GM21786 (cell line): ENCODE data around the gene ABCA12.
"Not testable (repeated sequence)": the region's sequence is repeated elsewhere in the genome, so short reads cannot be mapped to it uniquely, and the experiment has no call there.

Experiments
- ATAC-seq: cut with Tn5 transposase; IDR thresholded peaks from one replicate; pipeline ENCODE4 v1.9.1; 2021; ENCODE audit not compliant: unreplicated experiment

ABCA12 gene, protein sequence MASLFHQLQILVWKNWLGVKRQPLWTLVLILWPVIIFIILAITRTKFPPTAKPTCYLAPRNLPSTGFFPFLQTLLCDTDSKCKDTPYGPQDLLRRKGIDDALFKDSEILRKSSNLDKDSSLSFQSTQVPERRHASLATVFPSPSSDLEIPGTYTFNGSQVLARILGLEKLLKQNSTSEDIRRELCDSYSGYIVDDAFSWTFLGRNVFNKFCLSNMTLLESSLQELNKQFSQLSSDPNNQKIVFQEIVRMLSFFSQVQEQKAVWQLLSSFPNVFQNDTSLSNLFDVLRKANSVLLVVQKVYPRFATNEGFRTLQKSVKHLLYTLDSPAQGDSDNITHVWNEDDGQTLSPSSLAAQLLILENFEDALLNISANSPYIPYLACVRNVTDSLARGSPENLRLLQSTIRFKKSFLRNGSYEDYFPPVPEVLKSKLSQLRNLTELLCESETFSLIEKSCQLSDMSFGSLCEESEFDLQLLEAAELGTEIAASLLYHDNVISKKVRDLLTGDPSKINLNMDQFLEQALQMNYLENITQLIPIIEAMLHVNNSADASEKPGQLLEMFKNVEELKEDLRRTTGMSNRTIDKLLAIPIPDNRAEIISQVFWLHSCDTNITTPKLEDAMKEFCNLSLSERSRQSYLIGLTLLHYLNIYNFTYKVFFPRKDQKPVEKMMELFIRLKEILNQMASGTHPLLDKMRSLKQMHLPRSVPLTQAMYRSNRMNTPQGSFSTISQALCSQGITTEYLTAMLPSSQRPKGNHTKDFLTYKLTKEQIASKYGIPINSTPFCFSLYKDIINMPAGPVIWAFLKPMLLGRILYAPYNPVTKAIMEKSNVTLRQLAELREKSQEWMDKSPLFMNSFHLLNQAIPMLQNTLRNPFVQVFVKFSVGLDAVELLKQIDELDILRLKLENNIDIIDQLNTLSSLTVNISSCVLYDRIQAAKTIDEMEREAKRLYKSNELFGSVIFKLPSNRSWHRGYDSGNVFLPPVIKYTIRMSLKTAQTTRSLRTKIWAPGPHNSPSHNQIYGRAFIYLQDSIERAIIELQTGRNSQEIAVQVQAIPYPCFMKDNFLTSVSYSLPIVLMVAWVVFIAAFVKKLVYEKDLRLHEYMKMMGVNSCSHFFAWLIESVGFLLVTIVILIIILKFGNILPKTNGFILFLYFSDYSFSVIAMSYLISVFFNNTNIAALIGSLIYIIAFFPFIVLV (N-terminal part only)

DNA sequence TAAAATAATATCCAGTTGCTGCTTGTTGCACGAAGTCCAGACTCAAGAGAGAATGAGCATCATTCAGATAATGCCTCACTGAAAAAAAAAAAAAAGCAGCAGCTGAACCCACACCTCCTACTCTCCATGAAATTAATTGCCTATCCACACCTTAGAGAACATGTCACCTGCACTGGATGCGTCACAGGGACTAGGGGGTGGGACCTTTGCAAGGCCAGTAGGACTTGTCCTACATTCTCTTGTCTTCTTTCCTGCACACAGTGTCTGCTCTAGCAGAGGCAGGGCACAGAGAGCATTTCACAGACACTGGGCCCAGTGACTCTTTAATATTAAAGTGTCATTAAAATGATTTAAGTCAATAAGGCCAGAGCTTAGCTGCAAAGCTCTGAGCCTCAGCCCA lies at the start of gene ABCA12:
Gene ABCA12, minus strand, starts transcription at position 148 of the 400 bp plus-strand sequence. CDS start 418 bp downstream, outside the sequence.
- no peak for ATAC-seq

- ATAC-seq: no peak
These were observed 49.7 kb upstream of the ABCA12 start for GRCh38 chr2:215188078-215188477.

- no peak for ATAC-seq
These were observed 47.6 kb upstream of the ABCA12 start for GRCh38 chr2:215186021-215186420.

- no peak for ATAC-seq
These were observed 39.7 kb upstream of the ABCA12 start for GRCh38 chr2:215178121-215178520.

GRCh38 chr2:215171796-215172195 lies 33.4 kb upstream of the ABCA12 start:
- ATAC-seq: no peak

GRCh38 chr2:215171151-215171550 lies 32.7 kb upstream of the ABCA12 start:
- ATAC-seq: peak; percentile 77

- not testable (repeated sequence) for ATAC-seq
These were observed 28.1 kb upstream of the ABCA12 start for GRCh38 chr2:215166505-215166904.

DNA sequence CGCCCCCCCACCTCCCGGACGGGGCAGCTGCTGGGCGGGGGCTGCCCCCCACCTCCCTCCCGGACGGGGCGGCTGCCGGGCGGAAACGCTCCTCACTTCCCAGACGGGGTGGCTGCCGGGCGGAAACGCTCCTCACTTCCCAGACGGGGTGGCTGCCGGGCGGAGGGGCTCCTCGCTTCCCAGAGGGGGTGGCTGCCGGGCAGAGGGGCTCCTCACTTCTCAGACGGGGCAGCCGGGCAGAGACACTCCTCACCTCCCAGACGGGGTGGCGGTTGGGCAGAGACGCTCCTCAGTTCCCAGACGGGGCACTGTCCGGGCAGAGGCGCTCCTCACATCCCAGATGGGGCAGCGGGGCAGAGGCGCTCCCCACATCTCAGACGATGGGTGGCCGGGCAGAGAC lies 24.9 kb upstream of the ABCA12 start:
- not testable (repeated sequence) for ATAC-seq

GRCh38 chr2:215161301-215161829 lies 22.9 kb upstream of the ABCA12 start:
- ATAC-seq: no peak

DNA sequence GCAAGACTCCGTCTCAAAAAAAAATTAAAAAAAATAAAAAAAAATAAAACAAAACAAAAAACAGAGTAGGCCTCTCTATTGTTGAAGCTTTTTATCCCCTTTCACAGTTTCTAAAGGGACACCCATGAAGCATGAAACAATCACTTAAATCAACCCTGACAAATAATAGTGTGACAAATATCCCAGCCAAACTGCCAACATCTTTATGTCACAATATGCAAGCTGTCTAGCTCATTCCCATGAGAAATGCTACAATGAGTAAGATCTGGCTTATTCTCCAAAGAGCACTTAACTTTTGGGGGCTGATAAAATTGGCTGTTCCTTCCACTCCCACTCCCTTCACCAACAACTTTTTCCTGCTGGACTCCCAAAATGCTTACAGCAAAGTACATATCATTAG lies 21.7 kb upstream of the ABCA12 start:
- no peak for ATAC-seq

- ATAC-seq: no peak
These were observed 18.0 kb upstream of the ABCA12 start for GRCh38 chr2:215156453-215156852.

DNA sequence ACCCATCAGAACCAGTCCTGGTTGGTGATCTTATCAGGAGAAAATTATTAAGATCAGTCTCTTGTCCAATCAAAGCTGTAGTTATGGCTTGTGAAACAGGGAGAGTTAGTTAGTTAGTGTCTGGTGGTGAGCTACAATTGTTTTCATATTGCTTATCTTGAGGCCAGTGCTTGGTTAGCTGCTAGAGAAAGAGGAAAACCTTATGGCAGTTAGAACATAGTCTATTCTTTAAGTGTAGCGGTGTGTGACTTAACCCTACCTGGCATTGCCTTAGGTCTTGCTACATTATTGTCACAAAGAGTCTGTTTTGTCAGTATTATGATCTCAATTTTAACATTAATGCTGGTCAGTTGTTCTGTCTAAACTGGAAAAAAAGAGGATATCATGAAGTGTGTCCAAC lies 11.5 kb upstream of the ABCA12 start:
- no peak for ATAC-seq

DNA sequence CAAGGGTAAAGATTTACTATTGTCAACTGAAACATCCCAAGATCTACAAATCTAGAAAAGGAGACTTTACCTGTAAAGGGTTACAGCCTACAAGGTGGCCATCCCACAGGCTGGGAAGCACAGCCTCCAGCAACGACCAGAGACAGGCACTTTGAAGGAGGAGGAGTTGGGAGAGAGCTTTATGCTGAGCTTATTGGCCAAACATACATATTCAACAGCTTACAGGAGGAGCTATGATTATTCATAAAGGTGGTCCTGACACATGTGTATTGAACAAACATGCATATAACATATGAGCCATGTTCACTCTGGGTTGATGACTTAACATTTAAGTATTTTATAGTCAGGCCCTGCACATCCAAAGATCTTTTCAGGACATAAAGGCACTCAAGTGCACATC lies 11.1 kb upstream of the ABCA12 start:
- no peak for ATAC-seq

- no peak for ATAC-seq
These were observed 10.6 kb upstream of the ABCA12 start for GRCh38 chr2:215149060-215149459.

- no peak for ATAC-seq
These were observed 7.2 kb upstream of the ABCA12 start for GRCh38 chr2:215145611-215146010.

GRCh38 chr2:215144106-215144875 lies 5.9 kb upstream of the ABCA12 start:
- no peak for ATAC-seq

- ATAC-seq: no peak
These were observed 5.0 kb upstream of the ABCA12 start for GRCh38 chr2:215143458-215143857.

DNA sequence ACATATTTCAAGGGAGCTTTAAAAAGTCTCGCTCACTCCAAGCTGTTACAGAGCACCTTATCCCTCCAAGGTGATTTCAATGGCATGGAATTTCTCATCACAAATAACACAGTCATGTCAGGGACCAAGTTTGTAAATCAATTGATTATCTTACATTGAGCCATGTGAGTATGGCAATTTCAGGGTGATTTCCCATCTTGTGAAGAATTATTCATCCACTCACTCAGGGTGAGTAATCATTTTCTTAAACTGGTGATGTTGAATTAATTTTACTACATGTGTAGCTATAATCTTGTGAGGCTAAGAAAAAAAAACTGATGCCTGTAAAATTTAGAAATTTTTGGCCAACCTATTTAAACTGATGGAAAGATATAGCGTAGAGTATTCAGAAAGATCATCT lies 3.3 kb upstream of the ABCA12 start:
- ATAC-seq: no peak

DNA sequence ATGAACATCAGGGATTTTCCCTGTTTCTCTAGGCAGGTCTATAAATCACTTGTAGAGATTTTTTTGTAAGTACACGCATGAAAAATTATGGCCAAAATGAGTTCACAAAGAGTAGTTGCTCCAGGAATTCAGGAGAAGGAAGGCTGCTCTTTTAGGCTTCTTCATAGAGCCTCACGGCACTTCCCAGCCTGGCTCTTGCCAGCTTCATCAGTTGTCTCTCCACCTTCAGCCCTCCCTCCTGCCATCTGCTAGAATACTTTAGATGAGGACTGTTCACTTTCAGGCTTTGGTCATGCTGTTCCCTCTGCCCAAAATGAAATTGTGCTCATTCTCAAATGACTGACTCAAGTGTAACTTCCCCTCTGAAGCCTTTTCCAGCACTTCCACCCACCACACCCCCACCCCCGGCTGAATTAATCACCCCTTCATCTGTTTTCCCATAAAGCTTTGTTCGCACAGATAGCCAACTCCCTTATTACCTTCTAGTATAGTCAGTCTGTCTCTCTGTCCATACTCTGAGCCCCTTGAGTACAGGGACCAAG lies 1.8 kb upstream of the ABCA12 start:
- no peak for ATAC-seq

DNA sequence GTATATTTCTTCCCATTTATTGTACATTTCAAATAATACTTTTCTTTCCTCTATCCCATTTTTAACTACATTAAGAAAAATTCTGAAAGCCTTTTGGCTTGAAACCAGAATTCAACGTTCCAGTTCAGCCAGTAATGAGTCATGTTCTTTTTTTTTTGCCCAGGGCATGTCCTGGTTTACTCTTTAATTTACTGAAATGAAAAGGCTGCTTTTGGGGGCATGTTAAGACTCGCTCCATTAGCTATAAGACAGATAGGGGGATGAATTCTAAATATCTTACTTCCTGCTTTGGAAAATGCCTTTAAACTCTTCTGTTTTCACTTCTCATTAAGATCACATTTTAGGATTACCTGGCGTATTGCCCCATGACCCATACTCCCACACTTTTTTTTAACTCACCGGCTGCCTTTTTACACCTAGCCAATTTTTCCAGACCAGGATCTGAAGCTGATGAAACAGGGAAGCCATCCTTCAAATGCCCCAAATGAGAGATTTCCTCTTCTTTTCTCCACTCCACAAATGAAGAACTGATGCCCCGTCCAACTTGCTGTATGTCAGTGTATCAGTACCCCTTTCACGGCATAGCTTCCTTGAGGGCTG lies 585 bp downstream of the ABCA12 start:
- peak; percentile 26 for ATAC-seq
